Mesothelial cell of epicardium (in vitro differentiated cells): ENCODE data around the gene SPACDR. TPM values are rescaled to one million over a fixed set of nuclear protein-coding genes. Genes with fewer than 3 reads are reported as not detected.

Experiments used
- DNase-seq, 2 experiments: peaks; one replicate each; pipeline ENCODE4 v3.0.0; 2021; ENCODE audit warnings: low spot score in 2 of 2; ENCODE audit not compliant: unreplicated experiment in 2 of 2
- H3K27ac Mint-ChIP-seq: 2 replicates; pipeline ENCODE4 v1.8.0; 2021; ENCODE audit warnings: mixed read lengths
- H3K27me3 Mint-ChIP-seq: 2 replicates; pipeline ENCODE4 v1.8.0; 2021; ENCODE audit warnings: low read depth, mixed read lengths
- H3K36me3 Mint-ChIP-seq: 2 replicates; pipeline ENCODE4 v1.8.0; 2021; ENCODE audit warnings: mixed read lengths
- H3K4me1 Mint-ChIP-seq: 2 replicates; pipeline ENCODE4 v1.8.0; 2021; ENCODE audit warnings: mixed read lengths
- H3K4me3 Mint-ChIP-seq: 2 replicates; pipeline ENCODE4 v1.8.0; 2021; ENCODE audit warnings: mild to moderate bottlenecking, moderate library complexity, mixed read lengths
- H3K9me3 Mint-ChIP-seq: 2 replicates; pipeline ENCODE4 v1.8.0; 2021; ENCODE audit warnings: mixed read lengths
- CTCF ChIP-seq: fragments of 200-600 bp; sonication (generic); IDR thresholded peaks from one replicate; pipeline ENCODE4 v1.5.0; 2021; ENCODE audit warnings: antibody characterized with exemption; ENCODE audit not compliant: unreplicated experiment
- total RNA-seq: library from RNA; stranded (reverse); gene quantifications from 3 replicates; pipeline ENCODE4 v1.2.1, GENCODE V29; 2021

SPACDR gene
- total RNA-seq, 1 donor from 2014 or later: 2.0 TPM

- H3K27ac Mint-ChIP-seq: no peak overlapping the region
- H3K4me3 Mint-ChIP-seq: no peak overlapping the region
- H3K27me3 Mint-ChIP-seq: no peaks in the 10 kb centered on the region
- H3K4me1 Mint-ChIP-seq: peaks cover 34% of the 10 kb centered on the region
- TF ChIP-seq CTCF: no peak
- H3K9me3 Mint-ChIP-seq: no peaks in the 10 kb centered on the region
- H3K36me3 Mint-ChIP-seq: peaks cover 2% of the 10 kb centered on the region
- no peak for DNase-seq
Observed at GRCh38 chr7:100486753-100487446, 22.8 kb upstream of the SPACDR start.

GRCh38 chr7:100486111-100486636, 22.1 kb upstream of the SPACDR start:
- no peak for DNase-seq
- Mint-ChIP-seq H3K9me3 (no peaks in the 10 kb centered on the region), H3K27ac (no peak overlapping the region), H3K27me3 (no peaks in the 10 kb centered on the region), H3K36me3 (peaks cover 2% of the 10 kb centered on the region), H3K4me1 (peaks cover 38% of the 10 kb centered on the region), H3K4me3 (peak overlapping the region; percentile 22)
- no peak for TF ChIP-seq CTCF

- peaks cover 38% of the 10 kb centered on the region for H3K4me1 Mint-ChIP-seq
- DNase-seq: no peak
- no peak for TF ChIP-seq CTCF
- no peaks in the 10 kb centered on the region for H3K27me3 Mint-ChIP-seq
- peaks cover 2% of the 10 kb centered on the region for H3K36me3 Mint-ChIP-seq
- no peaks in the 10 kb centered on the region for H3K9me3 Mint-ChIP-seq
- peak overlapping the region; percentile 24 for H3K4me3 Mint-ChIP-seq
- H3K27ac Mint-ChIP-seq: no peak overlapping the region
Observed at GRCh38 chr7:100485471-100485876, 21.4 kb upstream of the SPACDR start.

GRCh38 chr7:100484673-100485045, 20.6 kb upstream of the SPACDR start:
- no peaks in the 10 kb centered on the region for H3K27me3 Mint-ChIP-seq
- peaks cover 2% of the 10 kb centered on the region for H3K36me3 Mint-ChIP-seq
- H3K27ac Mint-ChIP-seq: peak overlapping the region; percentile 49
- no peaks in the 10 kb centered on the region for H3K9me3 Mint-ChIP-seq
- H3K4me1 Mint-ChIP-seq: peaks cover 31% of the 10 kb centered on the region
- peak overlapping the region; percentile 75 for H3K4me3 Mint-ChIP-seq
- no peak for TF ChIP-seq CTCF
- DNase-seq: no peak

GRCh38 chr7:100483722-100484672, 19.9 kb upstream of the SPACDR start, which contains the start of gene NYAP1:
Gene NYAP1 (plus strand): TSS chr7:100483927. CDS start chr7:100485312, 1,385 bp downstream.
- Mint-ChIP-seq H3K27ac (peak within 1 kb of the TSS; percentile 79), H3K9me3 (no peaks in the 10 kb centered on the region), H3K4me1 (peaks cover 31% of the 10 kb centered on the region), H3K4me3 (peak within 1 kb of the TSS; percentile 81), H3K27me3 (no peaks in the 10 kb centered on the region), H3K36me3 (peaks cover 2% of the 10 kb centered on the region)
- no peak for TF ChIP-seq CTCF
- DNase-seq: peak; percentile 65 to 73
